SW 1271 (cell line): ENCODE results near the gene RNF215.

Source experiments
- DNase-seq, 2 experiments: peaks; one replicate each; lab custom pipeline; 2025; lab: John Stamatoyannopoulos, UW

RNF215 gene

DNA sequence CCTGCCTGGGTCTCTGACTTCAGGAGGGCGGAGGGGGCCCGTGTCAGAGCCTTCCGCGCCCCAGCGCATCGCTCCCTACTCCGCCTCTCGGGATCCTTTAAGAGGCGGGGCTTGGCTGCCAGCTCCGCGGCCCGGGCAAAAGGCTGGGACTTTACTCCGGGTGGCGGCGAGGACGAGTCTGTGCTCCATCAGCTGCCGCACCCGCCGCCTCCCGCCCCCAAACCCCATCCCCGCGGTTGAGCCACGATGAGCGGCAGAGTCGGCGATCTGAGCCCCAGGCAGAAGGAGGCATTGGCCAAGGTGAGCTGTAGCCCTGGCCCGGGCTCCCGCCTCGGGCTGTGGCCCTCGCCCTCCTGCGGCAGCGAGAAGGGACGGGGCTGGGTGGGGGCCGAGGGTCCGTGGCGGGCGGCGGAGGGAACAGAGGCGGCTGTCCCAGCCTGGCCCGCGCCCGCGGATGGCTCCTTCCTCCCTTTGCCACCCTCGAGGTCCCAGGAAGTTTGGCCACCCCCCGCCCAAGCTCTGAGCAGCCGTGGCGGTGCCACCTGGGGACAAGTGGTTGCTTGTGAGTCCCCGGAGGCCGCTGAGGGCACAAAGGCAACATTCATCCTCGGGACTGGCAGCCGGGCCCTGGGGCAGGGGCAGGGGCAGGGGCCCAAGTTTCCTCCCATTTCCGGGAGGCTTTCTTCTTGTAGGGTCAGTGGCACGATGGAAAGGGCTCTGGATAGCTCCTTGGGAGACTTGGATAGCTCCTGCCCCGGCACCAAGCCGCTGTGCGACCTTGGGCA is 9.9 kb upstream of the RNF215 start, which contains the start of gene SEC14L2:
TSS of gene SEC14L2 (plus strand) at position 148 of the 785 bp plus-strand sequence. CDS start at position 247, 99 bp downstream.
- DNase-seq = peak in 1 of 2 experiments; percentile 53

DNA sequence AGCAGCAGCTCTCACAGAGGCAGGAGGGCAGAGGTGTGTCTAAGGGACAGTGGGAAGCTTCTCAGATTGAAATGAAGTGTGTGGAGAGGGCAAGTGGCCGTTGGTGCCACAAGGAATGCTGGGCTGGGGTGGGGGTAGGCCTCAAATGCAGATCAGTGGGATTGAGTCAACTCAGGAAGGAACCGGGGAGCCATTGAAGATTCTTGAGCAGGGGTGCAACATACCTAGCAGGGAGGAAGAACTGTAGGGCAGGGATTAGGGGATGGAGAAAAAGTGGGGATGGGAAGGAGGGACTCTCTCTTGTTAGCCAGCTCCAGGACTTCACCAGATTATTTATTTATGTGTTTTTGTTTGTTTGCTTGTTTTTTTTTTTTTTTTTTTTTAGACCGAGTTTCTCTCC is 6.7 kb upstream of the RNF215 start:
- DNase-seq = no peak

DNA sequence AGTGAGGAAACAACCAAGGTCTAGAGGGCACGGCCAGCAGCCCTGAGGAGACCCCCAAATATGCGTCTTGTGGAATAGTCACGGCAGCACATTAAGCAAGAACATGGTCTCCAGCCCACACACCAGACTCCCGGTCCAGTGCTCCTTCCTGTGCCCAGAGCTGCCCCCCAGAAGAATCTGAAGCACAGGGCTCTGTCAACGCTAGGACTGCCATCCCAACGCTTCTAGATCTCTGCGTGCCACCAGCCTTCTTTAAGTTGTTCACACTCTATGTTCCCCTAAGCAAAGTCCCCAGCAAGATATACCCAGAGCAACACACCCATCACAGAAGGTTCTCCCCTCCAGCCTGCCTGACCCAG is 6.1 kb upstream of the RNF215 start:
- DNase-seq = no peak

DNA sequence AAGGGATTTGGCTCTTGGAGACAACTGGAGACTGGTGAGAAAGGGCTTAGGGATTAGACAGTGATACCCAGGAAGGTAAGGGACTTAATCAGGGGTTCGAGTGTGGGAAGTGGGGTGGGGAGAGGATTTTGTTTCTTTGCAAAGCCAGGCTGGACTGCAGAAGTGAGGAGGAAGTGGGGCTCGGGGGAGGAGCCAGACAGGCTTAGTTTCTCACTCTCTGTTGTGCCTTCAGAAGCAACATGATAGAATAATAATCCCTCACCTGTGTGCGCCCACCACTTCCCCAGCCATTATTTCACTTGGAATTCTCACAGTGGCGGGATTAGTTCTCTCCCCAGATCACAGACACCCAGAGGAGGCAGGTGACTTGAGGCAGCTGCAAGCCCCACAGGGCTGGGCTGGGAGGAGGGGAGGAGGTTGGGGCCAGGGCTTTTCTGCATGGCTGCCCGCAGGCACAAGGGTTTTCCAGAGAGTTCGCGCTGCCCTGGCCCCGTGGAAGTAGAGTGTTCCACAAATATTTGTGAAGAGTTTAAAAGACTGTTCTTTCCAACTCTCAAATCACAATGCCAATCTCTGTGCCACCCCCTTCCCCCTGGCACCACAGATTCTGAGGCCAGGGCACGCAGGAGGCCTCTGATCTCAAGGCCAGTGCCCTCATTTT is 5.6 kb upstream of the RNF215 start:
- DNase-seq = no peak

DNA sequence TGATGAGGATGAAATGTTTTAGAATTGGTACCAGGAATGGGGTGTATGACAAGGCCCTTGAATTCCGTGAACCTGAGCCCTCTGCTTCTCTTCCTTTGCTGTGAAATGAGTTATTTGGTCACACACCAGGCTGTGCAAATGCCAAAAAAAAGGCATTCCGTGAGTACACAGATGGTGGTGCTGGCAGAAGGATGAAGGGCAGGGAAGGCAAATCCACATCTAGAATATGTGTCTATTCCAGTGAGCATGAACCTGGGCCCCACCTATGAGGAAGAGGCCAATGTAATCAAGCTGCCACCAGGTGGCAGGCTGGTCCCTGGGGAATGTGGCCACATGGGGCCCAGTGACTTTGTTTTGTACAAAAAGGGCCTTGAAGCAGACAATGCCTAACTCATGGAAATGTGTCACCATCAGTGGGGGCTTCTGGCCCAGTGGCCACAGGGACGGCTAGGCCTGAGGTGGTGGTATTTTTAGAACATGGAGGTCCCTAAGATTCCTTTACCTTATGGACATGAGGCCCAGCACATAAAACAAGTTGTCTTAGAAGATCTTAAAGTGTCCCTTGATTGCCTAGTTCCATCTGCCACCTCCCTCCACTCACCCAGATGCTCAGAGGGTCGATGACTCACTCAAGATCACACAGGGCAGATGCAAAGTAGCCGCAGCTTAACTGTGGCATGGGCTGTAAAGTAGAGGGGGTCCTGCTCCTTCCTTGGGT is 3.9 kb upstream of the RNF215 start:
- DNase-seq = peak in 1 of 2 experiments; percentile 48

DNA sequence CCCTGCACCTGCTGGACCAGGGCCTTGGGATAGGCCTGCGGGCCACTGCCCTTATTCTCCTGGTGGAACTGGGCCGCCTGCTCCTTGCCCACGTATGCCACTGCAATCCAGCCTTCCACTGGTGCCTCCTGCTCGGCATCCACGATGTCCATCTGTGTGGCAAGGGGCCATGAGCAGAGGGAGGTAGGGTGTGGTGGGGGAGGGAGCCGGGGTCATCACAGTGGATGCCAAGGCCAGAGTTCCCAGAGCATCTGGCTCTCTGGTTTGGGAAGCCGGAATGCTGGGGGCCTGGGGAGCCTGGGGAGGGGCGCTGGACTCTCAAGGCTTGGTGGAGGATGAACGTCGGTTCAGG is 627 bp downstream of the RNF215 start:
- no peak for DNase-seq

DNA sequence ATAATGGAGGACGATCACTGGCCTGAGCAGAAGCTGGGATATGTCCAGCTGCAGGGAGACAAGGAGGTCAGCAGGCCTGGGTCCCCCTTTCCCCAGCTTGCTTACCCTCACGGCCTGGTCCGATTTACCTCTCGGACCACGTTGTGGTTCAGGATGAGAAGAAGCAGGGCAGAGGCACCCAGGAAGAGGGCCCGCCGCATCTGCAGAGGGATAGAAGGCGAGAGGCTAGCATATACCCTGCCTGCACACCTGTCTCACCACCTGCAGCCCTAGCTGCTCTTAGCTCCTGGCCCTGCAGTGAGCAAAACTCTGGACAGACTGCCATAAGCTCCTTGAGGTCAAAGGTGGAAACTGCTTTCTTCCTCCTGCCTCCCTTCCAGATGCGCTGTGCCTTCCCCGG is 1.3 kb downstream of the RNF215 start:
- no peak for DNase-seq

DNA sequence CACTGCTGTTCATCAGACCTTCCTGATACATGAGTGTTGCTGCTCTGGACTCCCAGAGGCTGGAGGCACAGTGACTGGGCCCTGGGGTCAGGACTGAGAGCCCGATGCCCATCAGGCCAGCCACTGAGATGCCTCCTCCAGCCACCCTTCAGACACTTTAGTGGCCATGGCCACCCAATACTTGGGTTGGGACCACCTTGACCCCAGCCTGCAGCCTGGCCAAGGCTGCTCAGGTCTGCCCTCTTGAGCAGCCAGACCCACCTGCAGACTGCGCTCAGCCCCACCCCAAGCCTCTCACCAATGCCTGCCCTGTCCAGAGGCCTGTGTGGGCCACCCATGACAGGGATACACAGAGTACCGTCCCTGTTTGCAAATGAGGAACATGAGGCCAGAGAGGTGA is 4.2 kb downstream of the RNF215 start:
- no peak for DNase-seq

DNA sequence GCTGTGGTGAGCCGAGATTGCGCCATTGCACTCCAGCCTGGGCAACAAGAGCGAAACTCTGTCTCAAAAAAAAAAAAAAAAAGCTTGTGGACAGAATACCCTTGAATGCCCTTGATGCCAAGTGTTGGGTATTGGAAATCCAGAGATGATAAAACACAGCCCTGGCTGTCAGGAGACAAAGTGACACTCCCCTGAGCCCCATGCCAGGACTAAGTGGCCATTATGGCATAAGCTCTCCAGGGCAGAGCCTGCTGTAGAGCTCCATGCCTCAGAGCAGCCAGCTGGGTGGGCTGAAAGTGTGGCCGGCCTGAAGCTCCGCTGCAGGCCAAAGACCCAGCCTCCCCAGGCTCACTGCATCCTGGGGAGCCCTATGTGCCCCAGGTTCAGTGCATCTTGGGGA is 4.9 kb downstream of the RNF215 start:
- no peak for DNase-seq

DNA sequence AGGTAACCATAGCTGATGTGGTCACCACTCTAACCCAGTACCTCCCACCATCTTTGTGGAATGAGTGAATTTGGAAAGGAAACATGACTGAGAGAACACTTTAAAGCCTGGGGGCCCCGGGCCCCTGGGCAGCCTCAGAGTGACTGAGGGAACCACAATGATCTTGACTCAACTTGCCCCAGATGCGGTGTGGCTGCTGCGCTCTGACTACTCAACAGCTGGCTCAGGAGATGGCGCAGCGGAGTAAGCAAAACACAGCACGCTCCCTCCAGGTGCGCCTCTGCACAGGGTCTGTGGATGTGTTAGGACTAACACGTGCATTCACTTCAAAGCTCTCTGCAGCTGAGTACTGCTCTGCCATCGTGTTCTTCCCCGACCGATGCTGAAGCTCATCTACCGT is 5.9 kb downstream of the RNF215 start:
- DNase-seq = no peak

DNA sequence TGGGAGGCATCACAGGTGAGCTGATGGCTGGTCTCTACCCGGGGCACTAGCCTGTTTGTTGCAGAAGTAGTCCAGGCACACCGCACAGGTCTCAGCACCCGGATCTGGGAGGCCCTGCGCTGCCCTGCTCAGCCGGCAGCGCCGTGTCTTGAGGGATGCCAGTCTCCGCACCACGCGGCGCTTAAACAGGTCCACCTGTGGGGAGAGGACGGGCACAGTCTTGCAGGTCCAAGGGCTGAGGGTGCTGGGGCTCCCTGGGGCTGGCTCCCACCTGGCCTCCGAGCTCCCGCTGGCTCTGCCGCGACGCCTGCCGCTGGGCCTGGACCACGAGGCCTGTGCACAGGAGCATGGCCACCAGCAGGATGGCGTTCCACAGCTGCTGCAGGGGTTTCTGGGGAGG is 7.2 kb downstream of the RNF215 start:
- DNase-seq = no peak

DNA sequence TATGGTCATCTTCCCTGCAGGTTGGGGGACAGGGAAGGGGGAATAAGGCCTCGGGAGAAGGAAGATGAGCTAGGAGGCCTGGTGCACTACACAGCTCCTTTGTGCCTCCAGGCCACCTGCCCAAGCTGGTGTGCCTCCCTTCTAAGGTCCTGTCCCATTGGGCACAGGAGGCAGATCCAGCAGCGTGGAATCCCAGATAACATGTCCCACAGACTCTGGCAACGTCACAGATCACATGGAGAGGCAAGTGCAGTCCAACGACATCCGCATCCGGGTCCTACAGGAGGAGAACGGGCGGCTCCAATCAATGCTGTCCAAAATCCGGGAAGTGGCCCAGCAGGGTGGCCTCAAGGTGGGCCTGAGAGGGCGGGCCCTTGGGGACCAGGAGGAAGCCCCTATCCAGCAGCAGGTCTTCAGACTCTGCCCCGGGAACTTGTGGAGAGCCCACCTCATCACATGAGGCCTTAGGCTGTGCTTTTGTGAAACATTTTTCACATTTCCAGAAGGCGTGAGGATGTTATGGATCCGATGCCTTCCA is 11.8 kb downstream of the RNF215 start:
- no peak for DNase-seq

DNA sequence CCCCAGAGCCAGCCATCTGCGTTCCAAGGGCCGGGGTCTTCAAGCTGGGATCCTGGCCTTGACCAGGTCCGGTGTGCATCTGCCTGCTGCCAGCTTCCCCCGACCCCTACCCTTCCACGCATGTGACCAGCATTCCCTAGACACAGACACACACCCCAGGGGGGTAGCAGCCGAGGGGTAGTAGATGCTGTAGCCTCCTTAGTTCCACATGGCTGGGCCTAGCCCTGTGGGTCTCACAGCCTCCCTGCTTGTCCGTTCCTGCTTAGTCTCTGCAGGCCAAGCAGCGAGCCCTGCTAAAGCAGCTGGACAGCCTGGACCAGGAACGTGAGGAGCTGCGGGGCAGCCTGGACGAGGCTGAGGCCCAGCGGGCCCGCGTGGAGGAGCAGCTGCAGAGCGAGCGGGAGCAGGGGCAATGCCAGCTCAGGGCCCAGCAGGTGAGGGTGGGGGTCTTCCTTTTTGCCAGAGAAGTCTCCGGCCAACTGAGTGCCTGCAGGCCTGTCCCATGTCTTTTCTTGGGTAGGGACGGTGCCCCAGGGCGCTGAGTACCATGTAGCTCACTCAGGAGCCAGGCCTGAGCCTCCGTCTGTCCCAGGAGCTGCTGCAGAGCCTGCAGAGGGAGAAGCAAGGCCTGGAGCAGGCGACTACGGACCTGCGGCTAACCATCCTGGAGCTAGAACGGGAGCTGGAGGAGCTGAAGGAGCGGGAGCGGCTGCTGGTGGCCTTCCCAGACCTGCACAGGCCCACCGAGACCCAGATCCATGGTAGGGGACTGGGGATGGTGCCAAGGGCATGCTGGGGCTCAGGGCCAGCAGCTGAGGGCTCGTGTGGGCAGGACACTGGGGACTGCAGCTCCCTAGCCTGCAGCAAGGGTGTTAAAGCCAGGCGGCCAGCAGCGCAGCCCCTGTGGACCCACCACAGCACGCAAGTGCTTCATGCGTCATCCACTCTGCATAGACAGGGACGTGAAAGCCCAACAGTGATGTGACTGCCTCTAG is 13.6 kb downstream of the RNF215 start:
- no peak for DNase-seq

DNA sequence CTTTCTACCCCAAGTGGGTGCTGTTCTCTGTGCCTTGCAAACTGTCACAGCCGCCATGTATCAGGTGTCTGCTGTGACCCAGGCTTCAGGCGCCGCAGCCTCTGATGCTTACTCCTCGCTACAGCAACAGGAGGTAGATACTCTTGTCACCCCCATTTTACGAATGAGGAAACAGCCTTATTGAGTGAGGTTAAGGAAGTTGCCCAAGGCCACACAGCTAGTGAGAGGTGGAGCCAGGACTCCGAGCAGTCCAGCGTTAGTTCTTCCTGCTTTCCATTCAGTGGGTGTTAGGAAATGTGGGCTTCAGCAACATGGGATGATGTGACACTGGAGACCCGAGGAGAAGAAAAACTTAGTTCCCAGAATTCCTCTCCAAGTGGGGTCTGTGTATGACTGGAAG is 14.3 kb downstream of the RNF215 start:
- no peak for DNase-seq

DNA sequence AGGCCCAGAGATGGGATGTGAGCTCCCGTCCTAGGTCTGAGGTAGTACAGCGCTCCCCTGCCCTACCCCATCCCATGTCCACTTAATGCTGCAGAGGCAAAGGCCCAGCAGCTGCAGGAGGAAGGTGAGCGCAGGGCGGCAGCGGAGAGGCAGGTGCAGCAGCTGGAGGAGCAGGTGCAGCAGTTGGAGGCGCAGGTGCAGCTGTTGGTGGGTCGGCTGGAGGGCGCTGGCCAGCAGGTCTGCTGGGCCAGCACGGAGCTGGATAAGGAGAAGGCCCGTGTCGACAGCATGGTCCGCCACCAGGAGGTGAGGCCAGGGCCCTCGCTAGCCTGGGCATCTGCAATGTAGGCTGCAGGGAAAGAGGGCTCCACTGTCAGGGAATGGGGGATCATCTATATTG is 15.2 kb downstream of the RNF215 start:
- no peak for DNase-seq

DNA sequence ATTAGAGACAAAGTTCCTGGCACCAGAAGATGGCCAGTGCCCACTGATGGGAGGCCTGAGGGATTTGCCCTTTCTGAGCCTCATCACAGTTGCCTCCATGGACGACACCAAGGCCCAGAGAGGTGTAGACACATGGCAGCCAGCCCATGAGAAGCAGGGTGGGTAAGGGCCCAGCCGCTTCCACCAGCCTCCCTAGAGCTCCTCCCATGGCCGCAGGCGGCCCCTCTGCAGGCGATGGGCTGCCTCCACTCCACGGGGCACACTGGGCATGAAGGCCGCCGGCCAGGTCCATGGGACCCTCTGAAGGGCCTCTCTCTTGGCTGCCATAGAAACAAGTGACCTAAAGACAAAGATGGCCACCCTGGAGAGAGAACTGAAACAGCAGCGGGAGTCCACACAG is 15.9 kb downstream of the RNF215 start:
- DNase-seq = no peak

DNA sequence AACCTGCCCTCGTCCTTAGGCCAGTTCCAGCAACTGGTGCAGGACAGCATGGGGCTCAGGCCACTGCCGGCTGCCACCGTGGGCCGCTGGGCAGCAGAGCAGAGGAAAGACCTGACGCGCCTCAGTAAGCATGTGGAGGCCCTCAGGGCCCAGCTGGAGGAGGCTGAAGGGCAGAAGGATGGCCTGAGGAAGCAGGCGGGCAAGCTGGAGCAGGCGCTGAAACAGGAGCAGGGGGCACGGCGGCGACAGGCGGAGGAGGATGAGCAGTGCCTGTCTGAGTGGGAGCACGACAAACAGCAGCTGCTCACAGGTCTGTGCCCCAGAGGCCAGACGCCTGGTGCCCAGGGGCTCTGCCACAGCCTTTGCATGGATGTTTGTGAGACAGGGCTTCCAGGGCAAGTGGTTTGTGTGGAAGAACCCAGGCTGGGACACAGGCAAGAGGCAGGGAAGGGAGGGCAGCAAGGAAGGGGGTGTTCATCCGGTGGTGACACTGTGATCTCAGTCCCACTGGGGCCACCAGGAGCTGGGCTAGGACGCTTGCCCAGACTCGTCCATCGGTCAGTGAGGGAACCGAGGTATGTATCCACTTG is 16.5 kb downstream of the RNF215 start:
- DNase-seq = no peak

DNA sequence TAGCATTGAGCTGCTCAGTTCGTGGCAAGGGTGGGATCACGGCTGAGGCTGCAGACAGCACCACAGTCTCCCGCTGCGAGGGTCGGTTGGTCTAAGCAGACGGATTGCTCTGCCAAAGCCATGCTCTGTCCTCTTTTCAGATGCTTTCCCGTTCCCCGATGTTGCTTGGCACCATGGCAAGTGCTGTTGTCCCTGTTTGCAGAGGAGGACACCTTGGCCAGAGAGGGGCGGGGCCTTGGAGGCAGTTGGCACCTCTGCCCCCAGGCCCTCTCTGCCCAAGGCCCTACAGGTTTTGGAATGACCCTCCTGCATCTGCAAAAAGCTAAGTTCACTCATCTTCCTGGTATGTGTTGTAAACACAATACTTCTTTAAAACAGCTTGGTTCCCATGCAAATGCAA is 18.8 kb downstream of the RNF215 start:
- no peak for DNase-seq

DNA sequence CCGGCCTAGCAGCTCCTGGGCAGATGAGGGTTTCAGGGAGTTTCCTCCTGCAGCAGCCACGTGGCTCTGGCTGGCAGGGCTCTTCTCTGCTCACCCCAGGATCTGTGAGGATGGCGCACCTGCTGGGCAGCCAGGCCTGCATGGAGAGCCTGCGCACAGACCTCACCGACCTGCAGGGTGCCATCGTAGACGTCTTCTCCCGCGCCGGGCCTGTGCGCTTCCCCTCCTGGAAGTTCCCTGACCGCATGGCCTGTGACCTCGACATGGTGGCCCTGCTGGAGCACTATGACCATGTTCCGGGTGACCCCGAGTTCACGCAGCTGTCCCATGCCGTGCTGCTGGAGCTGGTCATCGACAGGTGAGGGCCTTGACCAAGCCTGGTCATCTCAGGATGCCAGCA is 21.3 kb downstream of the RNF215 start:
- no peak for DNase-seq

DNA sequence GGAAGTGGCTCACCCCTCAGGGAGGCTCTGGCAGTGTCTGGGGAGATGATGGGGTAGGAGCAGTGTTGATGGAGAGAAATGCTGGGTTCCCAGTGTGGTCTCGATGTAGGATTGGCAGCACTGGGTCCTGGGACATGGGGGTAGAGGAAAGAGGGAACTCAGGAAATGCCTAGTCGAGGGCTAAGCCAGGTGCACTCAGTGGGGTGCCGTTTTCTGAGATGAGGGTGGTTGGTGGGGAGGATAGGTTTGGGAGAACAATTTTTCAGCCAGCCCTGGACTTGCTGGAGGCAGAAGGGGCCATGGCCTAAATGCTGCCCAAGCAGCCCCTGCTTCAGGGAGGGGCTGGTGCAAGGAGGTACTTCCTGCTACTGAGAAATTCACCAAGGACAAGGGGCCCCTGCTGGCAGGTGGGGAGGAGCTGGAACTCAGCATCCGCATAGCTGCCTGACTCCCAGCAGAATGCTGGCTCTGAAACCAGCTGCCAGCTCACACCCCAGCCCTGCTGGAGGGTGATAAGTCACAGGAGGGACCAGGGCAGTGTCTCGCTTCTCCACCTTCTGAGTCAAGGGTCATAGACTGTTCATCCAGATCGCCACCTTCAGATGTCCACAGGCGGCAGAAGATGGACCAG is 24.4 kb downstream of the RNF215 start:
- no peak for DNase-seq
